Sciatic nerve (tissue), 2 donors: ENCODE results near the gene BCAR3. TPM values are rescaled to one million over a fixed set of nuclear protein-coding genes. Genes with fewer than 3 reads are reported as not detected.
A peak's percentile ranks its signal among the peaks of the same experiment; 100 is the strongest.

Experiments
- ATAC-seq: fragments of 200-7000 bp; cut with Tn5 transposase; one replicate; pipeline ENCODE4 v1.9.1; 2020; ENCODE audit warnings: mild to moderate bottlenecking, moderate library complexity
- DNase-seq: peaks from one replicate; pipeline ENCODE4 v3.0.0-alpha.2; 2020; ENCODE audit warnings: low spot score
- intact Hi-C: fragments of 100-400 bp; cut with DNase I; formaldehyde crosslinking; loops from one replicate; pipeline ENCODE4 v1.14.2; 2022
- total RNA-seq: library from RNA; stranded (reverse); fragmentation: NEBNext Ultra II Directional; extraction: Animal tissue kit (Norgen Biotek cat#: 25700); gene quantifications from one replicate; pipeline ENCODE4 v1.2.1, GENCODE V29; 2021
- donor health status: DM: no; HTN: no; CAD: no.
- donor health status: DM: no; HTN: no; CAD: no.

BCAR3 gene
- total RNA-seq, 1 donor from 2014 or later, result 35.9 TPM

DNA sequence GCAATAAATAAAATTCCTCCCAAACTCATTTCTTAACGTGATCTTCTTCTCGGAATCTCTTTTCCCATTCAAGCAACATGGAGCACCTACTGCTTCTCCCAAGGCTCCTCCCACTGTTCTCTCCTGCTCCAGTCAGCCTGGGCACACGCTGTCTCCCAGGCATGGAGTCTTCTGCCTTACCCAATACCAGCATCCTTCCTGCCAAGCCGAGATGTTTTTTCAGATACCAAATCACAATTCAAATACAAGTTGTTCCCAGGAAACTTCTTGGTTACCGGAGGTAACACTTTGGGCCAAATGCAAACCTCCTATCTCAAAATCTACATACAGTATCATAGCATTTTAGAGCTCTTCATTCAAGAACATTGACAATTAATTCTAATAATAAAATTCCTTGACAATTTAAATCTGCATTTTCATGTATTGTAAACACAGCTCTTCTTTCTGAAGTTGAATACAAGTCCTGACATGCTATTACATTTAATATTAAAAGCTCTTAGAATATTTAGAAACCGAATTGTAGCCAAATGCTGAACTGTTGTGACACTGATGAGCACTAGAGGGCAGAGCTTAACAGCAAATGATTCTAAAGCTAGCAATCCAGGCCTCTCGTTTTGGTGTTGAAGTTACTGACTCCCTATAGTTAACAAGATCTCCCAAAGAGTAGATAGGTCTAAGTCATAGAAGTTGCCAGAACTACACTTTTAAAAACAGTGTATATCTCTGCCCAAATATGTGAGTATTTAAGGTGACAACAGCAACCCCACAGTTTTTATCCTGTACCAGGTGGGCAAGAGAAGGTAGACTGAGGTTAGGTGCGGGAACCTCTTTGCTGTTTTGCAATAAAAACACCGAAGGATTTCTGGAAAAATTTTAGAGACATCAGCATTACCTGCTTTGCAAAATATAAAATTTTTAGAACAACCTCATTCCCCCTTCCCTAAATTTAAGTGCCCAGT is 52.3 kb downstream of the BCAR3 start:
- DNase-seq (no peak), ATAC-seq (peak; percentile 86)
- intact Hi-C loops, result loop anchor here (5.0 to 10.0 kb wide), 5 partner anchors 55 to 1822 kb away; partner anchors contain the start of gene BCAR3

- intact Hi-C loops, result loop anchor here (5.0 to 10.0 kb wide), 3 partner anchors 191 to 1821 kb away; no protein-coding TSS in a partner anchor
- ATAC-seq, result no peak
- DNase-seq, result no peak
Observed at GRCh38 chr1:93628681-93629080, 53.0 kb downstream of the BCAR3 start.

- intact Hi-C loops, result loop anchor here (5.0 to 10.0 kb wide), 3 partner anchors 188 to 1818 kb away; no protein-coding TSS in a partner anchor
- DNase-seq, result no peak
- ATAC-seq, result no peak
Observed at GRCh38 chr1:93625582-93626327, 55.9 kb downstream of the BCAR3 start.

- no peak for DNase-seq
- intact Hi-C loops, result loop anchor here (10.0 kb wide), 1 partner anchor 221 kb away; no protein-coding TSS in a partner anchor
- ATAC-seq, result no peak
Observed at GRCh38 chr1:93623875-93624274, 57.8 kb downstream of the BCAR3 start.

- DNase-seq (no peak), ATAC-seq (no peak)
- intact Hi-C loops, result loop anchor here (10.0 kb wide), 1 partner anchor 221 kb away; no protein-coding TSS in a partner anchor
Observed at GRCh38 chr1:93623436-93623835, 58.2 kb downstream of the BCAR3 start.

GRCh38 chr1:93621246-93621645 is 60.4 kb downstream of the BCAR3 start:
- no peak for DNase-seq
- intact Hi-C loops, result loop anchor here (10.0 kb wide), 1 partner anchor 224 kb away; no protein-coding TSS in a partner anchor
- no peak for ATAC-seq

GRCh38 chr1:93620841-93621210 is 60.8 kb downstream of the BCAR3 start:
- DNase-seq, result no peak
- ATAC-seq, result no peak
- intact Hi-C loops, result loop anchor here (10.0 kb wide), 1 partner anchor 224 kb away; no protein-coding TSS in a partner anchor

GRCh38 chr1:93620172-93620840 is 61.3 kb downstream of the BCAR3 start:
- no peak for ATAC-seq
- no peak for DNase-seq
- intact Hi-C loops, result loop anchor here (10.0 kb wide), 1 partner anchor 224 kb away; no protein-coding TSS in a partner anchor

DNA sequence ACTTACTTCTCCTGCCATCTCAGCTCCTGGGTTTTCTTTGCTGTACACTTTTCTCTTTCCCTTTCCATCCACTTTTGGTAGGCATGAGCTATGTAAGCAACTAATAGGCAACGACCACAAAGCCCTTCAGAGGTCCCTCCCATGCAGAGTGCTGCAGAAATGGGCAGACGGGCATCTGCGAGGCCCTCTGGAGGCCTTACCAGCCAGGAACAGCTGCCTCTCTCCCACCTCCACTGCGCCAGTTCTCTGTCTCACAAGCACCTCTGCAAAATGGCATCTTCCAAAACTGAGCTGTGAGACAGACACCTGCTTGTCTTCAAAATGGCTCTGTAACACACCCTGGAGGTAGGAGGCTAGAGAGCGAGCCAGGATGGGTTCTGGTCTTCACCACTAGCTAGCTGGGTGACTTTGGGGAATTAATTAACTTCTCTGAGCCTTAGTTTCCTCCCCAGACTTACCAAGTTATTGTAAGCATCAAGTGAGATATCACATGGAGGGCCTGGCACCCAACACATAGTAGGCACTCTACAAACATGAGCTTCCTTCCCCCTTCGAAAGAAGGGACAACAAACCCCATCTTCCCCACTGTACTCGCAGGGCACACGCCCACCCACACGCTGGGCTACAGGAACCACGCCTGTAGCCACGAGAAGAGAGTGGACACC is 62.0 kb downstream of the BCAR3 start:
- intact Hi-C loops, result loop anchor here (10.0 kb wide), 1 partner anchor 225 kb away; no protein-coding TSS in a partner anchor
- DNase-seq (no peak), ATAC-seq (no peak)

- ATAC-seq (no peak), DNase-seq (no peak)
- intact Hi-C loops, result no loop called here
Observed at GRCh38 chr1:93617670-93618499, 63.8 kb downstream of the BCAR3 start.

DNA sequence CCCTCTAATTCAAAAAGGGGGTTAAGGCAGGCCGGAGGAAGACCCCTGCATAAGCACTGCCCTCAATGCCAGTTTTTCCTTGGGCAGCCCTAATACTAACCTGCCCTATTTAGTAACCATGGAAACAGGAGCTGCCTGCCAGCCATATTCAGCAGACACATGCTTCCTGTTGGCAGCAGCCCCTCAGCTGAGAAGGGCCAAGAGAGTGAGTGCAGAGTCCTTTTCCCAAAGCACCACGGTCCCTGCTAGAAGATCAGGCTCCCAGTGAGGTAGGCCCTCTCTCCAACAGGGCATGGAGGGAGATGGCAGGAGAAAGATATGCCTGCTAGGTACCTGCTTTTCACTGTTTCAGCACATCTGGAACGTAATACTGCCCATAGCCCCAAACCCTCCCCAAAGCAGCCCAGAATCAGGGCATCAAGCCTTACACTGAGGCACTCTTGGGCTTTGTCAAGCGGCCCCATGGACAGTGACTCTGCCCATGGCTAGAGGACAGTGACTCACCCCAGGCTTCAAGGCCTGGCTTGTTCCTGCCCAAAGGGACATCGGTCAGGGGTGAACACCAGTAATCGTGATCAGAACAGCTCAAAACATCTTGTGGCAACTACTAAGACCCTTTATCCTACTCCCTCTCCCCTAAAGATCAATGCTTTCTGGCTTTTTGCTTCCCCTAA is 64.5 kb downstream of the BCAR3 start:
- ATAC-seq (peak; percentile 38), DNase-seq (no peak)
- intact Hi-C loops, result no loop called here

DNA sequence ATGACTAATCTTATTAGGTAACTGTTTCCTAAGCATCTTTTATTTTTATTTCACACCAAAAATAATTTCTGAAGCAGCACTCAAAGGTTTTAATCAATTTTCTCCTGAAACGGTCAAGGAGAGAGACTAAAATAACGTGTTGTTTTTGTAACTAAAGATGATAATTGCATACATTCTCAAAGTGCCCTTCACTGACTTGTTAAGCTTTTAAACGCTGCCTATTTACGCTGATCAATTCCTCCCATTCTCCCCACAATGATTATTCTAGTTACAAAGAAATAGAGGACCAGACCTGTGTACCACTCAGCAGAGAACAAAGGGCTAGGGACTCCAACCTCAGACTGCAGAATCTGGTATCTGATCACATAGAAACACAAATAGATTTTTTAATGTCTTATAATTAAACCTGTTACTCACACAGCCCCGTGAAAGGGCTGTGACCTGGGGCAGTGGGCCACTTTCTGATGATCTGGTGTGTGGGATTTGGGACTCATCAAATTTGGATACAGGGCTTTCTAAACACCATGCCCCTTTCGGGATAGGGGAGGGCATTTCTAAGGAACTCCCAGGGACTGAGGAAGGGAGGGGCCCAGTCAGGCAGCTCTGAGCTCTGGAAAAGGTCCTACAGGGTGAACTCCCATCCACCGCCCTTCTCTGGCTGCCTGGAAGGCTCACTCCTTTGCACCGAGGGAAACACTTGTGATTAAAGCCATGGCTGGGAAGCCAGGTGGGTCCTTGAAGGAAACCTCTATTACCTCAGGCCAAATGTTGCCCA is 65.2 kb downstream of the BCAR3 start:
- intact Hi-C loops, result no loop called here
- ATAC-seq (peak; percentile 52), DNase-seq (no peak)

DNA sequence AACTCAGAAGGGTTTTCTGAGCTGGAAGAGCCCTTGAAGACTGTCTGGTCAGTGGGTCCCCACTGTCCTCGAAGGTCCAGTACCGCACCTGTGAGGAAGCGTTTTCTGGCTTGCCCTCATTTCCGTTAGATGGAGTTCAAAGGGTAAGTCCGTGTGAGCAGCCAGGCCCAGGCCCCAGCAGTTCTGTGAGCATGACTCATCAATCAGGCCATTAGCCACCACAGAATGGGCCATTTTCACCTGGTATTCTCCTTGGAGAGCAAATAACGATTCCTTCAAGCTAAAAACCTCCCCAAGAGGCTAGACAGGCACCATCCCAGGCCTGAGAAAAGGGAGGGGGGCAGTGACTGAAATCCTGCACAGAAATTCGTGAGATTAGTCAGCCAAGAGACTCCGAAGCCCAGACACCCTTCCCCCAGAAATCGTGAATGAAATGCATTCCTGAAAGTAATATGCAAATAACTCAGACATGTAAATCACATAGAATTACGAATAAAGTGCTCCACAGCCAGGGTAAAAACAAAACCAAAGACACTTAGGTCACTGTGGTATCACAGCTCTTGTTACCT is 66.0 kb downstream of the BCAR3 start:
- ATAC-seq (no peak), DNase-seq (no peak)
- intact Hi-C loops, result no loop called here

DNA sequence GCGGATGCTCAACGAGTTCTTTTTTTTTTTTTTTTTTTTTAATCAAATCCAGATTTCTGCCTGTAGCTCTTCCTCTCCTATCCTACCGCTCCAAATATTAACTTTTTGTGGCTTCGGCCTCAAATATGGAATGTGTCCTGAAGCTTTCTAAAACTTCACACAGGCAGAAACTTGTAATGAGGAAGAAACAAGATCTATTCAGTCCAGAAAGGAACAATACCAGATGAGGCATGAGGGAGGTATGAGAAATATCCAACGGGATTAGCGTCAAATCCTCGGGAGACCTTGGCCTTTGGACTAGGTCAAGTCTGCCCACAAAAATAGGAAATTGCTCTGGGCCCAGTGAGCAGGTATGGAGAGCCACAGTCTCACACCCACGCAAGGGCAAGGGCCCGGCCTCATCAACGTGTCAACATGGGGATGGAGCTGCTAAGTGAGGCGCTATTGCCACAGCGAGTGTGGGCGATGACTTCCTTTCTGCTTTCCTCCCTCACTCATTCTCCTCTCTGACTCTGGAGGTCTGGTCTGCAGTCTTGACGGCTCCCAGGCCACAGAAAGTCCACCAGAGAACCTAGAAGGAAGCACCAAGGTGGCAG is 66.6 kb downstream of the BCAR3 start:
- peak; percentile 51 for ATAC-seq
- no peak for DNase-seq
- intact Hi-C loops, result no loop called here

GRCh38 chr1:93614541-93614940 is 67.1 kb downstream of the BCAR3 start:
- intact Hi-C loops, result no loop called here
- no peak for ATAC-seq
- no peak for DNase-seq

DNA sequence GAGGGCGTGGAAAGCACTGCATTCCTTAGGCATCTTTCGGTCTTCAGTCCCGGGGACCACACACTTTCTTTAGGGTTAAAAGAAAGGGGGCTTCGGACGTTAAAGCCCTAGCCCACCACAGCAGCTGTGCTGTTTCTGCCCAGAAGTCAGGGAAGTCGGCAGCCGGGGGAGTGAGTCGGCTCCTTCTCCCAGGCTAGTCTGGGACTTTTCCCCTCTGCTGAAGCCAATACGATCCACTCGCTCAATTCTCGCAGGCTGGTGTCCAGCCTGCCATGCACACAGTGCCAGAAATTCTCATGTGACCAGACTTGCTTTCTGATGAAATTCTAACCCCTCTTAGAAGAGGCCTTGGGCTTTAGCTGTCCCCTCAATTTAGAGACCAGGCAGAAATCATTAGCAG is 67.7 kb downstream of the BCAR3 start:
- DNase-seq (peak; percentile 71), ATAC-seq (peak; percentile 83)
- intact Hi-C loops, result no loop called here
